B cell (primary cell): Measurements from ENCODE around the gene CACNA2D3.

Source experiments
- EZH2 ChIP-seq: IDR thresholded peaks from 2 replicates; pipeline ENCODE4 v1.6.1; 2012; ENCODE audit warnings: borderline replicate concordance, low read depth, mild to moderate bottlenecking, moderate library complexity, low read length; ENCODE audit not compliant: insufficient read depth, poor library complexity, severe bottlenecking
- TF ChIP-seq, protein P1 (sequence below): fragments of 200-600 bp; IDR thresholded peaks from one replicate; pipeline ENCODE4 v1.8.0; 2022; ENCODE audit warnings: antibody characterized with exemption, mild to moderate bottlenecking

- TF ChIP-seq, protein P1, sequence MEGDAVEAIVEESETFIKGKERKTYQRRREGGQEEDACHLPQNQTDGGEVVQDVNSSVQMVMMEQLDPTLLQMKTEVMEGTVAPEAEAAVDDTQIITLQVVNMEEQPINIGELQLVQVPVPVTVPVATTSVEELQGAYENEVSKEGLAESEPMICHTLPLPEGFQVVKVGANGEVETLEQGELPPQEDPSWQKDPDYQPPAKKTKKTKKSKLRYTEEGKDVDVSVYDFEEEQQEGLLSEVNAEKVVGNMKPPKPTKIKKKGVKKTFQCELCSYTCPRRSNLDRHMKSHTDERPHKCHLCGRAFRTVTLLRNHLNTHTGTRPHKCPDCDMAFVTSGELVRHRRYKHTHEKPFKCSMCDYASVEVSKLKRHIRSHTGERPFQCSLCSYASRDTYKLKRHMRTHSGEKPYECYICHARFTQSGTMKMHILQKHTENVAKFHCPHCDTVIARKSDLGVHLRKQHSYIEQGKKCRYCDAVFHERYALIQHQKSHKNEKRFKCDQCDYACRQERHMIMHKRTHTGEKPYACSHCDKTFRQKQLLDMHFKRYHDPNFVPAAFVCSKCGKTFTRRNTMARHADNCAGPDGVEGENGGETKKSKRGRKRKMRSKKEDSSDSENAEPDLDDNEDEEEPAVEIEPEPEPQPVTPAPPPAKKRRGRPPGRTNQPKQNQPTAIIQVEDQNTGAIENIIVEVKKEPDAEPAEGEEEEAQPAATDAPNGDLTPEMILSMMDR, result no peak
- no peak for TF ChIP-seq EZH2
These were observed 234.1 kb downstream of the CACNA2D3 start for GRCh38 chr3:54356261-54357045.
